NCI-H446 (cell line): Measurements from ENCODE around the gene ZNF609.
A peak's percentile ranks its signal among the peaks of the same experiment; 100 is the strongest.

ENCODE experiments used
- DNase-seq, 2 experiments: peaks; one replicate each; lab custom pipeline; 2025; lab: John Stamatoyannopoulos, UW

ZNF609 gene

DNA sequence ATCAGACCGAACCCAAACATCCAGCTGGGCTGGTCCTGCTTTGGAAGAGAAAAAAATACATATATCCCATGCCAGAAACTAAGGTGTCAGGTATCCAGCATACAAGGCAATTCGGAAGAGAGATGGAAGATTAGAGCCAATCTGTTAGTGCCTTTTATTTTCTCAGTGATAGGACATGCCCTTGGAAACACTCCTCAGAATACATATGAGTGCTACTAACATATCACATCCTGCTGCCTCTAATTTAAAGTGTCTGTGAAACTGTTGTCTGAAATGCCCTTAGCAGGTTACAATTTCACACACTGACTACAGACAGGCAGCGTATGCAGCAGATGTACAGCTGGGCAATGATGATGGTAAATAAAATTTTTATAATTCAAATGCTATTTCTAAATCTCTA, 236.1 kb downstream of the ZNF609 start:
- DNase-seq = no peak

DNA sequence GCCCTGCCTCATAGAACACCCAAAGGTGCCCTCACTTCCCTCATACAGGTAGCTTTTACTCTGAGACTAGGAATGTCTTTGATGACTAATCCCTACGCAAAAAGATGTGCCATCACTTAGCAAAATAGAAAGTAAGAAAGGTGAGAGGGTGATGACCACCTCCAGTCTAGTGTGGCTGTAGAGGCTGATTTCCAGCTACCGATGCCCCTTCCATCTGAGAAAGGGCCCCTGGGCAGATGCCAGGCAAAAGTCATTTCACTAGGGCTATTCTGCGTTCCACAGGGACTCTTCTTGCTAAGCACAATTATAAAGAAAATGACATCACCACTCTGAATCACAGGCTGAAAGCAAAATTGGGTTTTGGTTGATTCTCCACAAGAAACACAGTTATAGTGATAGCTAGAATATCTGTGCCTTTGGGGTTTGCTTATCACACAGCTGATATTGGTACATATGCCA, 237.6 kb downstream of the ZNF609 start:
- DNase-seq = no peak

DNA sequence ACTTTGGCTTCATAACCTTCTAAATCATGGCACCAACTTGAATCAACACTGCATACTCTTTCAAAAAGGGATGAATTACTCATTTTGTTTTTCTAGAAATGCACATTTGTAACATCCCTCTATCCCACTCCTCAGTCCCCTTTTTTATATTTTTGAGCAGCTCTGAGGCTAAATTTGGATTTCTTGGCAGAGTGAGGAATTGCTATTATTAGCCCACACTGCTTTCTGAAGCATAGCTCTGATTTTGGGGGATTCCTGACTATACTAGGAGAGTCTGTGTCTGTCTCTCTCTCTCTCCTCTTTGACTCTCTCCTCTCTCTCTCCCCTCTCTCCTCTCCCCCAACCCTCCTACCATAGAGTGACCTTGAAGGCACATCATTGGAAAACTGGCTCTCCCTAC, 238.4 kb downstream of the ZNF609 start:
- DNase-seq = no peak

DNA sequence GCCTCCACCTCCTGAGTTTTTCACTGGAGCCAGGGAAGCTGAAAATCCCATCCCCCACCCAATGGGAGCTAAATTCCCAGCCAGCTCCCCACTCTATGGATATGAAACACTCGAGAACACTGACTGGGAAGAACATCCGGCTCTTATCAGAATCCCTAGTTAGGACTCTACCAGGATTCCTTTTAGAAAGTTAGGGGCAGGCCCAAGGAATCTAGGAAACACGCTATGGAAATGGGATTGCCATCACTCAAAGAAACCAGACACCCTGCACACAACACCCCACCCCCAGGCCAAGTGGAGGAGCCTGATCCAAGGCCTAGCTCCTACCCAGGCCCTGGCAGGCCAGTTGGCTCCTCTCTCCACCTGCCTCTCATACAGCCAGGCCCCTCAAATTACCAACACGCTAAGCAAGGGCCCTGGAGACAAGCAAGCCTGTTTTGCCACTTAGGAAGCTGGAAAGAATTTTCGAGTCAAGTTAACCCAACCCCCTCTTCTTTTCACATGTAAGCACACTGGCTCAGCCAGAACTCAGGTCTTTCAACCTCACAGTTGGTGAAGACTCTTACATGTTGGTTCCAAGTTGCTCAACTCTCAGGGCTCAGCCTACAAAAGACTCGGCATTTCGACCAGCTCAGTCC, 239.5 kb downstream of the ZNF609 start:
- peak in 1 of 2 experiments; percentile 40 for DNase-seq

DNA sequence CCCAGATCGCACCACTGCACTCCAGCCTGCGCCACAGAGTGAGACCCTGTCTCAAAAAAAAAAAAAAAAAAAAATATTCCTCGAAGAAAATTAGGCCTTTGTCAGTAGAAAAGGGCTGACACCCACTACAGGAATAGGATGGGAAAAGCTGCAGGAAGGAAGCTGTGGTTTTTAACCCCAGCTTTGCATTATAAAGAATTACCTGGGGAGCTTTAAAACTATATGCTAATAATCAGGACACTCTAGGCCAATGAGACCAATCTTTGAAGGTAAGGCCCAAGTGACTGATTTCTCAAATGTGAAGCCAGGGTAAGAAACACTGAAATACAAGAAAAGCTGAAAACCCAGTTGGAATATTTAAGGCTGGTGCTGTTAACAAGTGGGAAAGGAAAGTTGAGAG, 240.7 kb downstream of the ZNF609 start:
- no peak for DNase-seq

DNA sequence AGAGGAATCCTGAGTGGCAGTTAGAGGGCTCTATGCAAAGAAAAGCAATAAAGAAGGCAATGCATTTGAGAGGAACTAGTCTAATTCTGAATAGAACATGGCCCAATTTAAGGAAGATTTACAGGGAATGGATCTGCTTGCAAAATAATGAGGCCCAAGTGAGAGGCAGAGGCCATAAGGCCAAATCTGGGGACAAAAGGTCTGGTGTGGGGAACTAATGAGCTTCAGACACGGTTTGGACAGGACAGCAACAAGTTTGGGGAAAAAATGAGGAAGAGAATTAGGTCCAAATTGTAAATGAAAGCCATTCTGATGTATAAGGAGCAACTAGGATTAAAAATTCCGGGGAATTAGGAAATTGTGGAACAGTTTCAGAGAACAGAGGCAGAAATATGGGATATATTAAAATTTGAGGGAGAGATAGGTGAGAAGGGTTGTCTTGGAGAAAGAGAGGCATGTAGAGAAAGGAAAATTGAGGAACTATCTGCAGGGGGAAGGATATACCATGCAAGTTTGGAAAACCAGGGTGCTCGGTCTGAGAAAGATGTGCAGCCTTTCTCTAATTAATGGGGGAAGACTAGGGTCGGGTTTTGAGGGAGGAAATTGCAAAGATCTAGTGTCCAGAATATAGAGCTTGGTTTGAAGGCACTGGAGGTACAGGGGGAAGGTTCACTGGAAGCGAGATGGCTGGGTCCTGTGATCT, 241.3 kb downstream of the ZNF609 start:
- no peak for DNase-seq

DNA sequence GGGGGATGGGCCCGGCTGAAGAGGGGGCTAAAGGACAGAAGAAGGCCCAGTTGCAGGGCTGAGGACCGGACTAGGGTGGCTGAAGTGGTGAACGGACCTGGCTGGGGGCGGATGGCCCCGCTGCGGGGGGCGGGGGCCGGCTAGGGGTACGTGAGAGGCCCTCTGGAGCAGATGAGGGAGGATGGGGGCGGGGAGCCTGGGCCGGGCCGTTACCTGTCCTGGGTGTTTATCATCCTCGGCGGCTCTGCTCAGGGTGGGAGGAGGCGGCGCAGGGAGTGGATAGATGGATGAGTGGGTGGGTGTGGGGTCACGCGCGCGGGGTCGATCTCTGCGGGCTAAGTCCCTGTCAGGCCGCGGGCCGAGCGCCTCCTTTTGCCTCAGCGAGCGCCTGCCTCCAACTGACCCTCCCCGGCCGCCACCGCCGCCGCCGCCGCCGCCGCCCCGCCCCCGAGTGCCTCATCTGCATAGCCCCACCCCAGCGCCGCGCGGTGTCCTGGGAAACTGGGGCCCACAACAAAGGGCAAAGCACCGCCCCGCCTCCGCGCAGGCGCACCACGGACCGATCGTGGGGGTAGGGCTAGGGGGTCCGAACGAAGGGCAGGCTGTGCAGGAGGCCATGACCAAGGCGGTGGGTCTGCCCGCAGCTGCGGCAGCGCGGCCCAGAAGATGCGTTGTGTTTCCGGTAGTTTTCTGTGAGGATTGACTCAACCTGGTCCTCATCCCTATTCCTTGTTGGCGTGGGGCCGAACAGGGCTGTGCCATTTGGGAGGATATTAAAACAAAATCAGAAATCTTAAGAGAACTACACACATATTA, 242.6 kb downstream of the ZNF609 start:
- DNase-seq = peak; percentile 84 to 94

DNA sequence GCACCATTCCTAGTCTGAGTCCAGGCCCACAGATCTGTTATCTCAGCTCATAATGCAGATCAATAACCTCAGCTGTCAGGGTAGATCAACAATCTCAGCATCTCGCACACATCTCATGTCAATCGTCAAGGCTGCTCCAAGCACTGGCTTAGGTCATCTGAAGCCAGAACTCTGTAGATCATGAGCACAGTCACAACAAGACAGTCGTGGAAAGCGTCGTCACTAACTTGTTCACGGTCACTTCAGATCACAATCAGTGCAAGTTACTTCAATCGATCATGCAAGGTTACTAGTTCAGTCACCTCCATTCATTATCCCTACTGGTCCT, 243.2 kb downstream of the ZNF609 start:
- DNase-seq = no peak

DNA sequence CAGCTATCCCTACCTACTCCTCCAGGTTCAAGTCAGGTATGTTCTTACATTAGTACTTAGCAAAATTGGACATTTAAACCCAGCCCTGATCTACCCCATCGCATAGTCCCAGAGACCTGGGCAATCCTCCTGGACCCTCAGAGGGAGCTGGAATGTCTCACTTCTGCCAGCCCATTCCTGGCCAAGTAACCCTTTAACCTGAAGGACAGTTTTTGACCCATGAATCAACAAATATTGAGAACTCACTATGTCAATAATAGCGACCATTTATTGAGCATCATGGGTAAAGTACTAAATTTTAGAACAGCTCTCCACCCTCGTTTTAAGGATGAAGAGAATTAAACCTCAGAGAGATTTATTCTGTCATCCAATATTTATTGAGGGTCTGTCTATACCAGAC, 244.6 kb downstream of the ZNF609 start:
- no peak for DNase-seq

DNA sequence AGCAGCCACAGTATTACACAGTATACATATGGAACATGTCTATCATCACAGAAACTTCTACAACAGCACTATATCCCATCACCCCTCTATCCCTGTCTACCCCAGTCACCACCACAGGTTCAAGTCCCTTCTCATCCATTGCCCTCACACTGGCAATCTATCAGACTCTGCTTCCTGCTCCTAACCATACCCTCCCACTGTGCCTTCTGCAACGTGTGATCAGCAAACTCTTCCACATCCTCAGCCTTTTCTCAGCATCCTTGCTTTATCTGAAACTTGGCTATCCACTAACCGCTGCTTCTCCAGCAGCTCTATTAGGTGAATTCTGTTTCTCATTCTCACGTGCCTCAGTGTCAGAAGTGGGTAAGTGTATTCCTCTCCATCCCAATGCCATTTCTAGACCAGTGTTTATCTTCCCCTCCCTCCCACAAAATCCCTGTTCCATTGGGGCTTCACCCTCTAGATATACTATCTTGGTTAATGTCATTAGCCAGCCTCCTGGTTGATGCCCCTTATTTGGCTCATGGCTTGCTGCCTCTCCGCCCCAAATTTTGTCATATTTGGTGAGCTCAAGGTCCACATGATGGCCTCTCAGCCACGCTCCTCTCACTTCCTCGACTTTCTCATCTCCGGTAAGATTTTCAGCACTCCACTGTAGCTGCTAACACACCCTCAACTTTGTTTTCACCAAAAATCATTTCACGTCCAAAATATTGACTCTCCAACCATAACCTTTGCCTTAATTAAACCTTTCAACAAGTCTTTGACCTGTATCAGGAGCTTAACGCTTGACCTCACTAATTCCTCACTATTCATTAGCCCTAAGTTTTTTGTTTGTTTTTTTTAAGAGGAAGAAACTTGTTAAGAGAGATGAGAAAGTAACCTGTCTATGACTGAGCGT, 245.9 kb downstream of the ZNF609 start:
- no peak for DNase-seq

DNA sequence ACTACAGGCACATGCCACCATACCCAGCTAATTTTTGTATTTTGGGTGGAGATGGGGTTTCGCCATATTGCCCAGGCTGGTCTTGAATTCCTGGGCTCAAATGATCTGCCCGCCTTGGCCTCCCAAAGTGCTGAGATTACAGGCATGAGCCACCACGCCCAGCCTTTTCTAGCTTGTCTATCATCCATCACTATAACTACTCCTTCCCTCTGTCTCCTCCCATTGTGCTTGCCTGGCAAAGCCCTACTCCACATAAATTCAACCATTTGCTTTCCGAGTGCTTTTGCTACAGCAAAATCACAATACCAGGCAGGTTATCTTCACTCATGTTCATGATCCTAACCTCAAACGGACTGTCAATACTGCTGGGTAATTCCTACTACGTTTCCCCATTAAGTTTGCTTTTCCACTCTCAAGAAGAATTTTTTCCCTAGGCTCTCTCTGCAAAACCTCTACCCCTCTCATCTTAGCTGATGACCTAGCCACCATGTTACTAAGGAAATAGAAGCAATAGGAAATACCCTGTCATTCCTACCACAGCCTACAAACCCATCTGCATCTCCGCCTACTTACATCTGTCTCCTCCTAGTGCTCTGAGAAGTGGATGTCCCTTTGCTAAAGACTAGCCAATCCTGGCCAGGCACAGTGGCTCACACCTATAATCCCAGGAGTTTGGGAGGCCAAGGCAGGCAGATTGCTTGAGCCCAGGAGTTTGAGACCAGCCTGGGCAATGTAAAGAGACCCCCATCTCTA, 250.5 kb downstream of the ZNF609 start:
- no peak for DNase-seq

DNA sequence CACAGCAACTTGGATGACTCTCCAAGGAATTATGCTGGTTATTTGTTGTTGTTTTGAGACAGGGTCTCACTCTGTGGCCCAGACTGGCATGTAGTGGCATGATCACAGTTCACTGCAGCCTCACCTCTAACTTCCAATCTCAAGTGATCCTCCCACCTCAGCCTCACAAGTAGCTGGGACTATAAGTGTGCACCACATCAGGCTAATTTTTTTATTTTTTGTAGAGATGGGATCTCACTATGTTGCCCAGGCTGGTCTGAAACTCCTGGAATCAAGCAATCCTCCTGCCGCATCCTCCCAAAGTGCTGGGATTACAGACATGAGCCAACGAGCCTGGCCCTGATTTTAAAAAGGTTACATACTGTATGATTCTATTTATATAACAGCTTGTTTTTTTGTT, 252.0 kb downstream of the ZNF609 start:
- DNase-seq = no peak

DNA sequence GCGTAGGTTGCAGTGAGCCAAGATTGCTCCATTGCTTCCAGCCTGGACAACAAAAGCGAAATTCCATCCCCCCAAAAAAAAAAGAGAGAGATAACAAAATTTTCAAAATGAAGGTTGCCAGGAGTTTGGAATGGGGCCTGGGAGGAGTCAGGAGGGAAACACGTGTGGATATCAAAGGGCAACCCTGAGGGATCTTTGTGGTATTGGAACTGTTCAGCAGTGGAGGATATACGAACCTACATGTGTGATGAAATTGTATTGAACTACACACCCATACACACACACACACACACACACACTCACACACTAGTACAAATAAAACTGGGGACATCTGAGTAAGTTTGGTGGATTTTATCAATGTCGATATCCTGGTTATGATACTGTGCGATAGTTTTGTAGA, 253.2 kb downstream of the ZNF609 start:
- DNase-seq = no peak

DNA sequence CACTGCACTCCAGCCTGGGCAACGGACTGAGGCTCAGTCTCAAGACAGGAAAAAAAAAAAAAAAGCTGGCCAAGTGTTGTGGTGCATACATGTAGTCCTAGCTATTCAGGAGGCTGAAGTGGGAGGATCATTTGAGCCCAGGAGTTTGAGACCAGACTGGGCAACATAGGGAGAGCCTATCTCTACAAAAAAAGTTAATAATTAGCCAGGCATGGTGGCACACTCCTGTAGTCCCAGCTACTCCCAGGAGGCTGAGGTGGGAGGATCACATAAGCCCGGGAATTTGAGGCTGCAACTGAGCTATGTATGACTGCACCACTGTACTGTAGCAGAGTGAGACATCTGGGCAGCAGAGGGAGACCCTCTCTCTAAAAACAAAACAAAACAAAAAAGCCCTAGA, 256.1 kb downstream of the ZNF609 start:
- no peak for DNase-seq

DNA sequence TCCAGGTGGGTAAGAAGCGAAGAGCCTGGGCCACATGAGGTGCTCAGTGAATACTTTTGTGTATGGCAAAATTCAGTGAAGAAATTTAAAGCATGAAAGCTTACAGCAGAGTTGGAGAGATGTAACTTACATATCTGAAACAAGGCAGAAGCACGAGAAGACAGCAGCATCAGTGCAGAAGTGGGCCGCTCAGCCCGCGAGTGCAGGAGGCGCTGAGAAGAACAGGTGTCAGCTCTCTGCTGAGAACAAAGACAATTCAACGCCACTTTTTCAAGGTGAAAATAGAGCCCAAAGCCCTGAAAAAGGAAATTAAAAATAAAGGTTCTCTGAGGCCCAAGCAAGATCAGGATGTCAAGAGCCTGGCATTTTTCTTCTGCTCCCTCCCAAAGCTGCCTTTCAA, 256.8 kb downstream of the ZNF609 start:
- DNase-seq = no peak

DNA sequence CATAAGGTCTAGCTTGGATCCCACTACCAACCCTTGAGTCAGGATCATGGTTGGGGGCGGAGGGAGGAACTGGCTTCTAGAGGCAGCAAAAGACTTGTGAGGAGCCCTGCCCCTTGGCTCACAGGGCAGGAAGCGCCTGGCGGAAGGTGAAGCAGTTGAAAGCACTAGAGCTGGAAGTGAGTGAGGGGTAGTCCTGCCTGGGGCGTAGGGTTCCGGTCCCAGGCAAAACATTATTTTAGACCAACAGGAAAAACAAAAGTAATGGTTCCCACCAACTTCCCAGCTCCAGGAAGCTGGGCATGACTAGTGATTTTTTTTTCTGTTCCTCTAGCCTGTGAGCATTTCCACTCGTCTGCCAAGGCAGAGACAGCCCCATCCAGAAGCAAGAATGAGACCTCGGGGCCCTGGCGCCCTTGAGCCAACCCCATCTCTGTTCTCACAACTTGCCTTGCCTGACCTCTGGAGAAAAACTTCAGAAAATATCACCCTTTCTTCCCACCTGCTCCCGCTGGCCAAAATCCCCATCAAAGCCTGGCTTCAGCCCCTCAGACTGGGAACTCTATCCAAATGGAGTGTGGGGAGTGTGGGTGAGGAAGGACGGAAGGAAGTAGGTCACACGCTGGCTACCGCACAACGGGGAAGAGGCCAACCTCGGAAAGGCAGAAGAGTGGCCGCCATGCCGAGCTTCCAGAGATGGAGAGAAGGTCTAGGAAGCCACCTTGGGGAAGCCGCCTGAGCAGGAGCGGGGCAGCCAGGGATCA, 257.5 kb downstream of the ZNF609 start:
- DNase-seq = no peak

DNA sequence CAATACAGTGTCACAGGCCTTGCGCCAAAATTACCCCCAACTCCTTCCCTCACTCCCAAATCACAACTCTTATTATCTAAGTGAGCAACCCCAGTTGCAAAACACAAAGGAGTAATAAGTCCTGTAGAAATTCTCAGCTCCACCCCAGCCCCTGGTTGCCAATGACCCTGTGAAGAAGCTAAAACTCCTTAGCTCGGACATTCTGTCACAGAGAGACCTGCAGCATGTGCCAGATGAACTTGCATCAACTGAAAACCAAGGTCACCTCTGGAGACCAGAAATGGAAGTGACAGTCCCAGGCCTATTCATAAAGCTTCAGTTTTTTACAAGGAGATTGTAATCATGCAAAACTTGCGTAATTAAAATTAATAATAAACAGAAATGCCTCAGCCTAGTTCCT, 259.8 kb downstream of the ZNF609 start:
- DNase-seq = no peak

DNA sequence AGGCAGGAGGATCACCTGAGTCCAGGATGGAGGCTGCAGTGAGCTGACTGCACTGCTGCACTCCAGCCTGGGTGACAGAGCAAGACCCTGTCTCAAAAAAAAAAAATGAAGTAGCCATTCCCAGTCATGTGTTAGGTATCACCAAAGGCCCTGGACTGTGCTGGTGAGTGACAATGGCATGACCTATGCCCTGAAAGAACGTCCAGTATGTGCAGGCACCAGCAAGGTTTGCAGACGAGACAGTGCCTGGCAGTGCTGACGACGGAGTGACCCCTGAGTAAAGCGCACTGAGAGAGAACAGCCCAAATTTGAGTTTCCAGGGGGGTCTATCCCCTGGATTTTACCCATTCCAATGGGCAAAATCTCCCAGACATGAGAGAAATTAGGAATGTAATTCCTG, 269.8 kb downstream of the ZNF609 start:
- DNase-seq = no peak

DNA sequence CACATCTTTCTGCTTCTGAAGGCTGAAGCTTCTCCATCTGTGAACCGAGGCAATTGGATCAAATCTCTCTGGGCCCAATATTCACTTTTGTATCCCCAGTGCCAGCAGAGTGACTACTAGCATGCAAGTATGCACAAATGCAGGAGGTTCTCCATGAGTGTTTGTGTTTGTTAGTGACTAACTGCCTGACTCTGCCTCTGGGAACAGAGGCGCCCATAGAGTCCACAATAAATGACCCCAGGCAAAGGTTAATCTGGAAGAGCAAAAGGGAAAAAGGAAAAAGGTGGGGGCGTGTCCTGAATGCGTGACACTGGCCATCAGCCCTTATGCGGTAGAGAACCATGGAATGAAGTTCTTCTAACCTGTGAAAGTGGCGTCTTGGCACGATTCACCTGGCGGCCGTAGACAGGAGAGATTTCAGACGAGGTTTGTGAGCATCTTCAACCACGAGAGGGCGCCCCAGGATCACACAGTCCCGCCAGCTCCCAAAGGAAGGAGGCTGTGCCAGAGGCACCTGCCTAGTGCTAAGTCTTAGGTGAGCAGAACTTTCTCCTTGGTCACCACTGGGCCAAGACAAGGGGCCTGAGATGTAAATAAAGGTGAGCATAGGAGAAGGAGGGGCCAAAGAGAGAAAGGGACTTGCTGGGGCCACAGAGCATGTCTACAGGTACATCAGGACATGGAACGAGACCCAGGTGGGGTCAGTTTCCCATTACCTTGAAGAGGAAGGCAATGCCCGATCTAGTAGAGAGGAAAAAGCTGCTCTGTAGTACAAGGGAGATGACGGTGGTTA, 270.8 kb downstream of the ZNF609 start:
- peak; percentile 8 to 72 for DNase-seq

DNA sequence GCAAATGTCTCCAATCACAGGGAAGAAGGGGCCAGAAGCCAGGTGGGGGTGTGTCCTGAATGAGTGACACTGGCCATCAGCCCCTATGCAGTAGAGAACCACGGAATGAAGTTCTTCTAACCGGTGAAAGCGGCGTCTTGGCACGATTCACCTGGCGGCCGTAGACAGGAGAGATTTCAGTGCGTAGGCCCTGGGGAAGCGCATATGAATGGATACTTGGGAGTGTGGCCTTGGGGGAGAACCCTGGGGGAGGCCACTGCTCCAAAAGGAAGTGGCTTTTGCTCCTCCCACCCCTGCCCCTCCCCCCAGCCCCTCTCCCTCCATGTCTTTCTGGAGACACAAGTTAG, 271.4 kb downstream of the ZNF609 start:
- DNase-seq = no peak
